SK-N-MC (cell line): ENCODE data around the gene FOXD2.

ENCODE experiments used
- EZH2 ChIP-seq: fragments of 200-600 bp; sonication (generic); IDR thresholded peaks from one replicate; pipeline ENCODE4 v1.6.1; 2017; ENCODE audit warnings: antibody characterized with exemption
- FOXP2 ChIP-seq: optimal IDR thresholded peaks from 2 replicates; pipeline ENCODE3; 2011; ENCODE audit warnings: mild to moderate bottlenecking, moderate library complexity; ENCODE audit not compliant: insufficient read depth; ENCODE audit errors: extremely low read length, control extremely low read depth
- POLR2AphosphoS5 ChIP-seq: IDR thresholded peaks from 2 replicates; pipeline ENCODE4 v1.6.1; 2012; ENCODE audit warnings: mild to moderate bottlenecking, low read depth, low read length, borderline replicate concordance

GRCh38 chr1:47445823-47446550 lies 8.1 kb downstream of the FOXD2 start:
- TF ChIP-seq EZH2 (no peak), POLR2AphosphoS5 (no peak), FOXP2 (no peak)
